IMR-90 (cell line): ENCODE results near the gene LNX1. TPM values are rescaled to one million over a fixed set of nuclear protein-coding genes. Genes with fewer than 3 reads are reported as not detected.
A peak's percentile ranks its signal among the peaks of the same experiment; 100 is the strongest.

Source experiments
- ATAC-seq: fragments of 200-7000 bp; cut with Tn5 transposase; 2 replicates; pipeline ENCODE4 v1.9.1; 2020; ENCODE audit warnings: low read depth, mild to moderate bottlenecking, moderate library complexity
- BruUV-seq: library from RNA; stranded (reverse); fragments of 400-500 nt; replicated peaks from 2 replicates; lab custom pipeline; 2021; lab: Mats Ljungman, UMichigan
- CTCF ChIA-PET: fragments of 300-600 bp; formaldehyde crosslinking; extraction: SDS; loops from one replicate; lab custom pipeline; 2021; ENCODE audit warnings: antibody characterized with exemption; lab: Yijun Ruan, JAX
- POLR2A ChIA-PET: fragments of 300-600 bp; sonication (Branson Sonifier 250); formaldehyde crosslinking; loops from one replicate; lab custom pipeline; 2022; ENCODE audit warnings: antibody characterized with exemption; ENCODE audit not compliant: unreplicated experiment; lab: Charles Lee
- DNase-seq: peaks from one replicate; pipeline ENCODE4 v3.0.0; 2013
- H2AFZ ChIP-seq: replicated peaks from 2 replicates; pipeline ENCODE3; 2013; ENCODE audit warnings: low read length, mild to moderate bottlenecking; ENCODE audit not compliant: poor library complexity
- H2AK5ac ChIP-seq: 2 replicates; pipeline ENCODE4 v1.6.1; 2013; ENCODE audit warnings: low read depth, low read length, inconsistent platforms
- H2AK9ac ChIP-seq: replicated peaks from 2 replicates; pipeline ENCODE3; 2013; ENCODE audit warnings: mild to moderate bottlenecking, low read depth, low read length, moderate library complexity; ENCODE audit not compliant: poor library complexity
- H2BK120ac ChIP-seq: 2 replicates; pipeline ENCODE4 v1.6.1; 2013; ENCODE audit warnings: low read depth, low read length, inconsistent platforms
- H2BK15ac ChIP-seq: 3 replicates; pipeline ENCODE4 v1.6.1; 2013; ENCODE audit warnings: low read depth, low read length, inconsistent platforms
- H2BK20ac ChIP-seq: 2 replicates; pipeline ENCODE4 v1.6.1; 2013; ENCODE audit warnings: low read depth, mild to moderate bottlenecking, inconsistent platforms, low read length, moderate library complexity
- H2BK5ac ChIP-seq: 2 replicates; pipeline ENCODE4 v1.6.1; 2013; ENCODE audit warnings: mild to moderate bottlenecking, low read depth, low read length, inconsistent platforms; ENCODE audit not compliant: poor library complexity, severe bottlenecking
- H3K14ac ChIP-seq: replicated peaks from 2 replicates; pipeline ENCODE4 v1.6.1; 2013; ENCODE audit warnings: low read depth, low read length, inconsistent platforms
- H3K18ac ChIP-seq: 2 replicates; pipeline ENCODE4 v1.6.1; 2013; ENCODE audit warnings: low read depth, low read length, control low read depth
- H3K23ac ChIP-seq: 2 replicates; pipeline ENCODE4 v1.6.1; 2013; ENCODE audit warnings: low read depth, low read length, inconsistent platforms
- H3K27ac ChIP-seq: 2 replicates; pipeline ENCODE4 v1.5.1; 2013; ENCODE audit warnings: mild to moderate bottlenecking, control low read depth, low read length; ENCODE audit not compliant: insufficient read depth
- H3K27me3 ChIP-seq: 2 replicates; pipeline ENCODE4 v1.6.1; 2013; ENCODE audit warnings: low read length; ENCODE audit not compliant: control insufficient read depth, insufficient read depth
- H3K36me3 ChIP-seq: 2 replicates; pipeline ENCODE4 v1.6.1; 2013; ENCODE audit warnings: low read length, mixed read lengths; ENCODE audit not compliant: control insufficient read depth, insufficient read depth
- H3K4ac ChIP-seq: 2 replicates; pipeline ENCODE4 v1.6.1; 2013; ENCODE audit warnings: low read depth, low read length, inconsistent platforms
- H3K4me1 ChIP-seq: 2 replicates; pipeline ENCODE4 v1.6.1; 2013; ENCODE audit warnings: low read length, mixed read lengths; ENCODE audit not compliant: control insufficient read depth, insufficient read depth
- H3K4me2 ChIP-seq: 2 replicates; pipeline ENCODE4 v1.6.1; 2013; ENCODE audit warnings: low read depth, mild to moderate bottlenecking, control low read depth, low read length, moderate library complexity
- H3K4me3 ChIP-seq: 2 replicates; pipeline ENCODE4 v1.5.1; 2013; ENCODE audit warnings: low read depth, mild to moderate bottlenecking, control low read depth, low read length, moderate library complexity; ENCODE audit not compliant: insufficient read depth
- H3K56ac ChIP-seq: 2 replicates; pipeline ENCODE4 v1.6.1; 2013; ENCODE audit warnings: low read length, inconsistent platforms; ENCODE audit not compliant: insufficient read depth; ENCODE audit errors: extremely low read depth
- H3K79me1 ChIP-seq, 2 experiments: 2 replicates each; pipeline ENCODE4 v1.6.1; 2013; ENCODE audit warnings: low read length in 2 of 2, inconsistent platforms in 1 of 2, low read depth in 1 of 2
- H3K9ac ChIP-seq: 2 replicates; pipeline ENCODE4 v1.6.1; 2013; ENCODE audit warnings: low read depth, low read length, control low read depth
- H3K9me1 ChIP-seq: 2 replicates; pipeline ENCODE4 v1.6.1; 2013; ENCODE audit warnings: low read length, inconsistent platforms; ENCODE audit not compliant: insufficient read depth
- H3K9me3 ChIP-seq: 2 replicates; pipeline ENCODE4 v1.6.1; 2013; ENCODE audit warnings: low read length; ENCODE audit not compliant: control insufficient read depth, insufficient read depth
- H4K20me1 ChIP-seq: 2 replicates; pipeline ENCODE4 v1.6.1; 2013; ENCODE audit warnings: low read length, inconsistent platforms; ENCODE audit not compliant: insufficient read depth
- H4K5ac ChIP-seq: 2 replicates; pipeline ENCODE4 v1.6.1; 2013; ENCODE audit warnings: mild to moderate bottlenecking, low read depth, low read length, control low read depth
- H4K8ac ChIP-seq, 2 experiments: 2 replicates each; pipeline ENCODE4 v1.6.1; 2013; ENCODE audit warnings: low read depth in 2 of 2, low read length in 2 of 2, control low read depth in 1 of 2, inconsistent platforms in 1 of 2
- H4K91ac ChIP-seq: 2 replicates; pipeline ENCODE4 v1.6.1; 2013; ENCODE audit warnings: low read depth, low read length, inconsistent platforms; ENCODE audit not compliant: insufficient read depth
- BHLHE40 ChIP-seq: fragments of 150-350 bp; IDR thresholded peaks from 2 replicates; pipeline ENCODE4 v1.6.1; 2016; ENCODE audit warnings: mild to moderate bottlenecking, low read depth, low read length
- CEBPB ChIP-seq: IDR thresholded peaks from 2 replicates; pipeline ENCODE4 v1.6.1; 2012; ENCODE audit warnings: low read depth, low read length, improper control_type of control experiment
- CHD1 ChIP-seq: IDR thresholded peaks from 2 replicates; pipeline ENCODE4 v1.6.1; 2012; ENCODE audit warnings: low read depth, low read length, improper control_type of control experiment
- FOS ChIP-seq: fragments of 150-350 bp; IDR thresholded peaks from 2 replicates; pipeline ENCODE4 v1.6.1; 2016; ENCODE audit warnings: low read depth, low read length
- MAFK ChIP-seq: IDR thresholded peaks from 2 replicates; pipeline ENCODE4 v1.6.1; 2012; ENCODE audit warnings: low read depth, low read length, improper control_type of control experiment
- MXI1 ChIP-seq: IDR thresholded peaks from 2 replicates; pipeline ENCODE4 v1.6.1; 2012; ENCODE audit warnings: low read depth, mild to moderate bottlenecking, low read length, moderate library complexity, borderline replicate concordance
- NFE2L2 ChIP-seq: fragments of 150-350 bp; IDR thresholded peaks from 2 replicates; pipeline ENCODE4 v1.6.1; 2016; ENCODE audit warnings: low read depth, mild to moderate bottlenecking, low read length
- POLR2A ChIP-seq: IDR thresholded peaks from 2 replicates; pipeline ENCODE4 v1.6.1; 2012; ENCODE audit warnings: mild to moderate bottlenecking, low read depth, low read length
- RAD21 ChIP-seq: IDR thresholded peaks from 2 replicates; pipeline ENCODE4 v1.6.1; 2012; ENCODE audit warnings: low read length, improper control_type of control experiment
- RCOR1 ChIP-seq: IDR thresholded peaks from 2 replicates; pipeline ENCODE4 v1.6.1; 2012; ENCODE audit warnings: mild to moderate bottlenecking, low read length, improper control_type of control experiment; ENCODE audit not compliant: insufficient replicate concordance
- RFX5 ChIP-seq: IDR thresholded peaks from 2 replicates; pipeline ENCODE4 v1.8.0; 2012; ENCODE audit warnings: low read depth, mild to moderate bottlenecking, low read length, moderate library complexity
- SMC3 ChIP-seq: fragments of 150-350 bp; IDR thresholded peaks from 2 replicates; pipeline ENCODE4 v1.6.1; 2016; ENCODE audit warnings: low read depth, mild to moderate bottlenecking, antibody characterized with exemption, low read length, moderate library complexity
- WGBS, 2 experiments: methylation state at CpG; one replicate each; pipeline versions ENCODE4 v1.1.5 to v1.1.7; 2013; ENCODE audit warnings: missing lambda C conversion rate in 2 of 2; ENCODE audit not compliant: insufficient read length in 1 of 2; ENCODE audit errors: extremely low coverage in 2 of 2; 5-methylcytosine and 5-hydroxymethylcytosine counted together
- dilution Hi-C: fragments of 300-500 bp; cut with HindIII; formaldehyde crosslinking; loops from one replicate; pipeline ENCODE4 v1.14.3; 2018; ENCODE audit warnings: low sequenced_read_pairs; ENCODE audit not compliant: unreplicated experiment
- in situ Hi-C: fragments of 300-500 bp; cut with MboI; formaldehyde crosslinking; loops from 3 replicates; pipeline ENCODE4 v1.14.3; 2019; ENCODE audit warnings: low sequenced_read_pairs, inconsistent platforms, mixed read lengths
- intact Hi-C: fragments of 100-400 bp; cut with micrococcal nuclease; formaldehyde crosslinking; loops from 2 replicates; pipeline ENCODE4 v1.10.0; 2022
- polyA plus RNA-seq, 3 experiments: library from polyadenylated mRNA; depleted of rRNA; stranded (reverse); fragments of >200 nt; gene quantifications; 2 replicates each; pipeline ENCODE4 v1.2.3, GENCODE V29; 2012; ENCODE audit warnings: low replicate concordance in 1 of 3
- total RNA-seq: library from RNA; depleted of rRNA; stranded (reverse); fragments of >200 nt; gene quantifications from 2 replicates; pipeline ENCODE4 v1.2.3, GENCODE V29; 2012
- TF ChIP-seq, protein P1 (sequence below): fragments of 150-350 bp; IDR thresholded peaks from 2 replicates; pipeline ENCODE4 v1.6.1; 2016; ENCODE audit warnings: low read depth, mild to moderate bottlenecking, low read length, moderate library complexity, borderline replicate concordance
- TF ChIP-seq, protein P2 (sequence below): fragments of 150-350 bp; IDR thresholded peaks from 2 replicates; pipeline ENCODE4 v1.6.1; 2017; ENCODE audit warnings: mild to moderate bottlenecking, antibody characterized with exemption, low read length, low read depth
- TF ChIP-seq, protein P3 (sequence below): conservative IDR thresholded peaks from 2 replicates; pipeline ENCODE4 v1.5.1; 2012; ENCODE audit warnings: mild to moderate bottlenecking, low read depth, low read length, improper control_type of control experiment

LNX1 gene
- total and polyA plus RNA-seq, 2 of the 4 experiments (the other 2 are of a cell fraction), result 0.15 to 0.36 TPM

DNA sequence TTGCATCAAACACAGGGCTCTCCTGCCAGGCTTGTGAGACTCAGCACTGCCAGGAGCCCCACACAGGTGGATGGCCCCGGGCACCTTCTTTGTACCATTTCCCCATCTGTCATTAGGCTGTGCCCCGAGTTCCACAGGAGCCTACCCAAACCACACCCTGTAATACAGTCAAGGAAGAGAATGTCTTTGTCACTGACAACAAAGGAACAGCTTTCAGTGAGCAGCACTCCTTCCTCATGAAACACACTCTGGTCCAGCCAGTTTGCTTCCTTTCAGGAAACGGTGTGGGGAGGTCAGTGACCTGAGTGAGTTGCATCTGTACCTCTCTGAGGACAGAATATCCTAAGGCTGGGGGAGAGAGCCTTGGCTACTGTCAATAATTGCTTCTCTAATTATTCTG is 53.7 kb downstream of the LNX1 start:
- H2AK5ac ChIP-seq, result peak overlapping the region; percentile 77
- peak overlapping the region; percentile 76; the same call in 1 of the 2 replicates for H2BK20ac ChIP-seq
- peak overlapping the region; percentile 3; the same call in 1 of the 2 replicates for H3K18ac ChIP-seq
- peak overlapping the region; percentile 71; the same call in 1 of the 2 replicates for H3K23ac ChIP-seq
- H2AFZ ChIP-seq, result no peak overlapping the region
- peak overlapping the region; percentile 31 for H2AK9ac ChIP-seq
- H2BK5ac ChIP-seq, result no peak overlapping the region
- peaks cover 17% of the 10 kb centered on the region for H3K9me1 ChIP-seq
- DNase-seq (no peak), ATAC-seq (no peak)
- no peaks in the 10 kb centered on the region for H3K36me3 ChIP-seq
- H3K27me3 ChIP-seq, result no peaks in the 10 kb centered on the region
- H3K9me3 ChIP-seq, result no peaks in the 10 kb centered on the region
- ChIA-PET CTCF (no interaction called here), POLR2A (no interaction called here)
- peak overlapping the region; percentile 47; the same call in 1 of the 2 replicates for H3K14ac ChIP-seq
- dilution Hi-C loops, result no loop called here
- no peak overlapping the region for H3K27ac ChIP-seq
- H3K56ac ChIP-seq, result no peak overlapping the region; the same call in 1 of the 2 replicates
- H4K8ac ChIP-seq, result no peak overlapping the region; a peak in 1 of 4 replicates
- intact Hi-C loops, result no loop called here
- peak overlapping the region; percentile 66 for H2BK120ac ChIP-seq
- peak overlapping the region; percentile 39; the same call in 1 of the 2 replicates for H4K91ac ChIP-seq
- H3K4ac ChIP-seq, result peak overlapping the region; percentile 54
- H3K9ac ChIP-seq, result no peak overlapping the region
- no peak overlapping the region for H3K4me3 ChIP-seq
- BruUV-seq, result no TSS peak
- WGBS, 2 experiments, result 33% methylated on average over 1 of the region's 3 CpGs; no CpG with 5 or more reads in 1 of the 2 experiments
- H3K4me1 ChIP-seq, result peaks cover 20% of the 10 kb centered on the region
- no peaks in the 10 kb centered on the region for H4K20me1 ChIP-seq
- peak overlapping the region; percentile 15; the same call in 1 of the 2 replicates for H4K5ac ChIP-seq
- H2BK15ac ChIP-seq, result no peak overlapping the region
- no peak overlapping the region for H3K4me2 ChIP-seq
- in situ Hi-C loops, result no loop called here
- no peaks in the 10 kb centered on the region for H3K79me1 ChIP-seq
- TF ChIP-seq MXI1 (no peak), BHLHE40 (no peak), POLR2A (no peak), RCOR1 (no peak), CEBPB (no peak), NFE2L2 (no peak), FOS (no peak), RFX5 (no peak), MAFK (no peak), CHD1 (no peak), RAD21 (no peak), SMC3 (no peak)
- TF ChIP-seq, protein P1, sequence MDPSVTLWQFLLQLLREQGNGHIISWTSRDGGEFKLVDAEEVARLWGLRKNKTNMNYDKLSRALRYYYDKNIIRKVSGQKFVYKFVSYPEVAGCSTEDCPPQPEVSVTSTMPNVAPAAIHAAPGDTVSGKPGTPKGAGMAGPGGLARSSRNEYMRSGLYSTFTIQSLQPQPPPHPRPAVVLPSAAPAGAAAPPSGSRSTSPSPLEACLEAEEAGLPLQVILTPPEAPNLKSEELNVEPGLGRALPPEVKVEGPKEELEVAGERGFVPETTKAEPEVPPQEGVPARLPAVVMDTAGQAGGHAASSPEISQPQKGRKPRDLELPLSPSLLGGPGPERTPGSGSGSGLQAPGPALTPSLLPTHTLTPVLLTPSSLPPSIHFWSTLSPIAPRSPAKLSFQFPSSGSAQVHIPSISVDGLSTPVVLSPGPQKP, result no peak
- TF ChIP-seq, protein P2, sequence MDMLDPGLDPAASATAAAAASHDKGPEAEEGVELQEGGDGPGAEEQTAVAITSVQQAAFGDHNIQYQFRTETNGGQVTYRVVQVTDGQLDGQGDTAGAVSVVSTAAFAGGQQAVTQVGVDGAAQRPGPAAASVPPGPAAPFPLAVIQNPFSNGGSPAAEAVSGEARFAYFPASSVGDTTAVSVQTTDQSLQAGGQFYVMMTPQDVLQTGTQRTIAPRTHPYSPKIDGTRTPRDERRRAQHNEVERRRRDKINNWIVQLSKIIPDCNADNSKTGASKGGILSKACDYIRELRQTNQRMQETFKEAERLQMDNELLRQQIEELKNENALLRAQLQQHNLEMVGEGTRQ, result no peak
- TF ChIP-seq, protein P3, sequence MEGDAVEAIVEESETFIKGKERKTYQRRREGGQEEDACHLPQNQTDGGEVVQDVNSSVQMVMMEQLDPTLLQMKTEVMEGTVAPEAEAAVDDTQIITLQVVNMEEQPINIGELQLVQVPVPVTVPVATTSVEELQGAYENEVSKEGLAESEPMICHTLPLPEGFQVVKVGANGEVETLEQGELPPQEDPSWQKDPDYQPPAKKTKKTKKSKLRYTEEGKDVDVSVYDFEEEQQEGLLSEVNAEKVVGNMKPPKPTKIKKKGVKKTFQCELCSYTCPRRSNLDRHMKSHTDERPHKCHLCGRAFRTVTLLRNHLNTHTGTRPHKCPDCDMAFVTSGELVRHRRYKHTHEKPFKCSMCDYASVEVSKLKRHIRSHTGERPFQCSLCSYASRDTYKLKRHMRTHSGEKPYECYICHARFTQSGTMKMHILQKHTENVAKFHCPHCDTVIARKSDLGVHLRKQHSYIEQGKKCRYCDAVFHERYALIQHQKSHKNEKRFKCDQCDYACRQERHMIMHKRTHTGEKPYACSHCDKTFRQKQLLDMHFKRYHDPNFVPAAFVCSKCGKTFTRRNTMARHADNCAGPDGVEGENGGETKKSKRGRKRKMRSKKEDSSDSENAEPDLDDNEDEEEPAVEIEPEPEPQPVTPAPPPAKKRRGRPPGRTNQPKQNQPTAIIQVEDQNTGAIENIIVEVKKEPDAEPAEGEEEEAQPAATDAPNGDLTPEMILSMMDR, result no peak
